OCI-LY3 (cell line): Measurements from ENCODE around the gene ZNF358.

ENCODE experiments used
- H2AFZ ChIP-seq: fragments of 200-600, 300-600 bp; shearing (Covaris generic); 2 replicates; pipeline ENCODE4 v1.6.0; 2014; ENCODE audit warnings: antibody characterized with exemption, low read depth, low read length
- H3K27ac ChIP-seq: fragments of 200-600, 300-600 bp; sonication (generic); 2 replicates; pipeline ENCODE4 v1.5.1; 2014; ENCODE audit warnings: mild to moderate bottlenecking, low read length, moderate library complexity, mixed read lengths
- H3K27me3 ChIP-seq: fragments of 200-600, 300-600 bp; sonication (generic); 2 replicates; pipeline ENCODE4 v1.6.1; 2014; ENCODE audit warnings: low read depth, low read length, mixed read lengths
- H3K36me3 ChIP-seq: fragments of 200-600, 300-600 bp; sonication (generic); replicated peaks from 2 replicates; pipeline ENCODE3; 2014; ENCODE audit warnings: low read depth, low read length, mixed read lengths
- H3K4me1 ChIP-seq: fragments of 300-600, 200-600 bp; sonication (generic); 2 replicates; pipeline ENCODE4 v1.6.1; 2014; ENCODE audit warnings: low read length, mixed read lengths
- H3K4me2 ChIP-seq: fragments of 200-600, 300-600 bp; sonication (generic); 2 replicates; pipeline ENCODE4 v1.6.1; 2014; ENCODE audit warnings: low read length, mixed read lengths
- H3K4me3 ChIP-seq: fragments of 300-600, 200-600 bp; sonication (generic); 2 replicates; pipeline ENCODE4 v1.5.1; 2014; ENCODE audit warnings: antibody characterized with exemption, mild to moderate bottlenecking, low read length, moderate library complexity
- H3K79me2 ChIP-seq: fragments of 300-600, 200-600 bp; shearing (Covaris generic); 2 replicates; pipeline ENCODE4 v1.6.1; 2014; ENCODE audit warnings: mild to moderate bottlenecking, low read length, mixed read lengths
- H3K9ac ChIP-seq: fragments of 300-600, 200-600 bp; shearing (Covaris generic); 2 replicates; pipeline ENCODE4 v1.6.0; 2014; ENCODE audit warnings: mild to moderate bottlenecking, low read length, moderate library complexity
- H3K9me3 ChIP-seq: fragments of 200-600, 300-600 bp; shearing (Covaris generic); 2 replicates; pipeline ENCODE4 v1.6.1; 2014; ENCODE audit warnings: low read length, mixed read lengths; ENCODE audit not compliant: insufficient read depth
- H4K20me1 ChIP-seq: fragments of 200-600, 300-600 bp; sonication (generic); 2 replicates; pipeline ENCODE4 v1.6.1; 2016; ENCODE audit warnings: low read length, mixed read lengths; ENCODE audit not compliant: insufficient read depth
- CTCF ChIP-seq: fragments of 200-600, 300-600 bp; sonication (generic); IDR thresholded peaks from 2 replicates; pipeline ENCODE4 v1.5.1; 2014; ENCODE audit warnings: antibody characterized with exemption, low read length, low read depth
- EZH2phosphoT487 ChIP-seq: fragments of 200-600 bp; shearing (Covaris generic); IDR thresholded peaks from 2 replicates; pipeline ENCODE4 v1.6.1; 2018; ENCODE audit warnings: antibody characterized with exemption, mixed run types, low read depth

ZNF358 gene

DNA sequence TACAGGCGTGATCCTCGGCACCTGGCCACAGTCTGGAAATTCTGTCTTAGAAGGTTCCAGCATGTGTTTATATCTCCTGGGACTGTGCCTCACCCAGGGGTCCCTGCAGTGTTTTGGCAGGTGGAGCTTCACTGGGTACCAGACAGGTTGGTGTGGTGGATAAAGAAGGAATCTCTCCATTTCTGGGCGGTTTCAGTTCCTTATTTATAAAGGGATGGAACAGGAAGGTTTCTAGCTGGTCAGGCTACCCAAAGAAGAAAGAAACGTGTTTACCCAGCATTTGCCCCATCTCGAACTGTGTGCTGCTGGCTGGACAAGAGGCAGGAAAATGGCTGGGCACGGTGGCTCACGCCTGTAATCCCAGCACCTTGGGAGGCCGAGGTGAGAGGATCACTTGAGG, 29.4 kb downstream of the ZNF358 start:
- peaks cover 27% of the 10 kb centered on the region for H3K36me3 ChIP-seq
- no peaks in the 10 kb centered on the region for H4K20me1 ChIP-seq
- H3K79me2 ChIP-seq: no peaks in the 10 kb centered on the region
- no peak overlapping the region for H3K4me3 ChIP-seq
- H3K27me3 ChIP-seq: no peaks in the 10 kb centered on the region
- H3K9me3 ChIP-seq: no peaks in the 10 kb centered on the region
- H2AFZ ChIP-seq: no peak overlapping the region
- no peak overlapping the region for H3K27ac ChIP-seq
- H3K4me2 ChIP-seq: no peak overlapping the region
- H3K4me1 ChIP-seq: no peaks in the 10 kb centered on the region
- no peak overlapping the region for H3K9ac ChIP-seq
- no peak for TF ChIP-seq EZH2phosphoT487
- TF ChIP-seq CTCF: no peak

DNA sequence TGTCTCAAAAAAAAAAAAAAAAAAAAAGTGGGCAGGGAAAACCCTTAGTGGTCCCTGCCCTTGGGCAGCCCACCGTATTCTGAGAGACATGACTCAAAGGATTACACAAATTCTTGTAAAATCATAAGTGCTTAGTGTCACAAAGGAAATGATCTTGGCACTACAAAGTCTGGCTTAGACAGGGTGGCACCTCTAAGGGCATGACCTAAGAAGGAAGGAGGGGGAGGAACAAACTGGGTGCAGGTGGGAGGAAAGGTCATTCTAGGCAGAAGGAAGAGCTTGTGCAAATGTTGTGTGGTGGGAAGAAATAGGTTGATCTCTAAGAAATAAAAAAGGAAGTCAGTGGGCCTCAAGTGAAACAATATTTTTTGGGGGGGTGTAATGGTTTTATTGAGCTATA, 30.0 kb downstream of the ZNF358 start:
- no peaks in the 10 kb centered on the region for H3K4me1 ChIP-seq
- no peaks in the 10 kb centered on the region for H4K20me1 ChIP-seq
- no peaks in the 10 kb centered on the region for H3K79me2 ChIP-seq
- H3K27me3 ChIP-seq: no peaks in the 10 kb centered on the region
- H3K36me3 ChIP-seq: peaks cover 27% of the 10 kb centered on the region
- H3K4me2 ChIP-seq: no peak overlapping the region
- no peak for TF ChIP-seq CTCF
- TF ChIP-seq EZH2phosphoT487: no peak
- H2AFZ ChIP-seq: no peak overlapping the region
- no peak overlapping the region for H3K4me3 ChIP-seq
- no peaks in the 10 kb centered on the region for H3K9me3 ChIP-seq
- no peak overlapping the region for H3K9ac ChIP-seq
- no peak overlapping the region for H3K27ac ChIP-seq

GRCh38 chr19:7547159-7547558, 31.3 kb downstream of the ZNF358 start:
- H4K20me1 ChIP-seq: no peaks in the 10 kb centered on the region
- TF ChIP-seq CTCF: no peak
- no peak for TF ChIP-seq EZH2phosphoT487
- H3K9me3 ChIP-seq: no peaks in the 10 kb centered on the region
- H3K4me2 ChIP-seq: no peak overlapping the region
- H3K4me3 ChIP-seq: no peak overlapping the region
- H3K79me2 ChIP-seq: no peaks in the 10 kb centered on the region
- no peaks in the 10 kb centered on the region for H3K4me1 ChIP-seq
- H3K27me3 ChIP-seq: no peaks in the 10 kb centered on the region
- H3K9ac ChIP-seq: no peak overlapping the region
- peaks cover 21% of the 10 kb centered on the region for H3K36me3 ChIP-seq
- H3K27ac ChIP-seq: no peak overlapping the region
- H2AFZ ChIP-seq: no peak overlapping the region

- TF ChIP-seq EZH2phosphoT487: no peak
- TF ChIP-seq CTCF: no peak
- H3K9ac ChIP-seq: no peak overlapping the region
- no peak overlapping the region for H3K4me3 ChIP-seq
- H2AFZ ChIP-seq: no peak overlapping the region
- no peaks in the 10 kb centered on the region for H4K20me1 ChIP-seq
- no peaks in the 10 kb centered on the region for H3K27me3 ChIP-seq
- H3K9me3 ChIP-seq: no peaks in the 10 kb centered on the region
- H3K4me1 ChIP-seq: no peaks in the 10 kb centered on the region
- H3K79me2 ChIP-seq: no peaks in the 10 kb centered on the region
- peaks cover 13% of the 10 kb centered on the region for H3K36me3 ChIP-seq
- no peak overlapping the region for H3K4me2 ChIP-seq
- H3K27ac ChIP-seq: no peak overlapping the region
These were observed 33.7 kb downstream of the ZNF358 start for GRCh38 chr19:7549429-7550148.
